Right lobe of liver (tissue), 4 donors: ENCODE measurements around the gene CASP5.
"Not testable (repeated sequence)": the region's sequence is repeated elsewhere in the genome, so short reads cannot be mapped to it uniquely, and the experiment has no call there.

Experiments
- CTCF ChIP-seq, 4 donors: fragments of 200-600 bp in 3 of 4; fragments of 450-650 bp in 1 of 4; IDR thresholded peaks; one replicate each; pipeline versions ENCODE4 v1.5.1 to v1.8.0; 2016 to 2022; ENCODE audit warnings: antibody characterized with exemption in 4 of 4, mild to moderate bottlenecking in 2 of 4
- POLR2A ChIP-seq: fragments of 450-650 bp; IDR thresholded peaks from one replicate; pipeline ENCODE4 v1.6.1; 2017; ENCODE audit warnings: antibody characterized with exemption, mild to moderate bottlenecking
- donor health status: DM: no; HTN: no; CAD: no.
- donor health status: DM: no; HTN: no; CAD: no.
- donor health status: DM: no; HTN: yes; CAD: no.

DNA sequence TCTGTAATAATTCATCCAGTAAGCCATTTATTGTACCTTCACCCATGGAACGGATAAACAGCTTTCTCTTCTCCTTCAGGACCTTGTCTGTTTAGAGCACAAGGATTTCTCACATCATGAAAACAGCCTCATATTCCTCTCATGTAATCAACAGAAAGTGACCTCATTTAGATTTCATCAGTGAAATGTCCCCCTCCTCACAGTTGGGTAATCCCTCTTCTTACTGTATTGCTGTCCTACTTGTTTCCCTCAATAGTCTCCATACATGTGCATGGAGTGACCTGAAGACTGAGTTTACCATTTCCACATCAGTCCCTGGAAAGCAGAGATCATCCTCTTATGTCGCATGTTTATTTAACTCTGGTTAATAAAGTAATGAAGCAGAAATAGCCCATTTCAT lies 11.4 kb upstream of the CASP5 start:
- TF ChIP-seq POLR2A; CTCF (IDR thresholded peaks at IDR 0.05): not testable (repeated sequence)
